GM23248 (cell line): ENCODE measurements around the gene NUP107.

Experiments
- EZH2 ChIP-seq: fragments of 200-600 bp; sonication (generic); IDR thresholded peaks from 2 replicates; pipeline ENCODE4 v1.6.1; 2018; ENCODE audit warnings: antibody characterized with exemption, mild to moderate bottlenecking; ENCODE audit not compliant: insufficient read depth, poor library complexity, severe bottlenecking
- EZH2phosphoT487 ChIP-seq: fragments of 200-600 bp; sonication (generic); IDR thresholded peaks from 2 replicates; pipeline ENCODE4 v1.6.1; 2018; ENCODE audit warnings: antibody characterized with exemption, moderate library complexity, mild to moderate bottlenecking, low read depth; ENCODE audit not compliant: insufficient read depth

DNA sequence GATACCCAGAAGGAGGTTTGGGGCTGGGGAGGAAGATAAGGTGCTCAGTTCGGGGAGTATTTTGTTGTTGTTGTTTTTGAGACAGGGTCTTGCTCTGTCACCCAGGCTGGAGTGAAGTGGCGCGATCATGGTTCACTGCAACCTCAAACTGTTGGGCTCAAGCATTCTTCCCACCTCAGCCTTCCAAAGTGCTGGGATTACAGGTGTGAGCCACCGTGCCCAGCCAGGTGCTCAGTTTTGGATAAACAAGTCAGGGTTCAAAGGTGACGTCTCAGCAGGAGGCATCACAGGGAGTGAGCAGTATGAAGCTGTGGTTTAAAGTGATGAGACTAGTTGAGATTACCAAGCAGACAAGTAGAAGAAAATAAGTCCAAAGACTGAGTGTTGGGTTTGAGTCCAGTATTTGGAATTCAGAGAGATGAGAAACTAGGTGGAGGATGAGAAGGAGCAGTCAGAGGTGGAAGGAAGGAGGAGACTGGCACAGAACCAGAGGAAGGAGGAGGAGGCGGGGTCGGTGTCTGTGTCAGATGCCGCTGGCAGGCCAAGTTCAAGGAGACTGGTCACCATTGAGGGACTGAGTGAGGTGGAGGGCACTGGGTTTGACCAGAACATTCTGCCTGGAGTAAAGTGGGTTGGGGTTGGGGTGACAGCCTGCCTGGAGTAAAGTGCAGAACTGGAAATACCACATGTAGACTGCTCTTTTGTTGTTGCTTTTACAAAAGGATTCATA lies 75.3 kb downstream of the NUP107 start:
- no peak for TF ChIP-seq EZH2
- TF ChIP-seq EZH2phosphoT487 = no peak
